ENCODE results near the gene SDK1. TPM values are rescaled to one million over a fixed set of nuclear protein-coding genes. Genes with fewer than 3 reads are reported as not detected.
"Not testable (repeated sequence)": the region's sequence is repeated elsewhere in the genome, so short reads cannot be mapped to it uniquely, and the experiment has no call there.

Gene SDK1
- polyA plus RNA-seq, 2 donors, result 0.33 to 0.47 TPM

DNA sequence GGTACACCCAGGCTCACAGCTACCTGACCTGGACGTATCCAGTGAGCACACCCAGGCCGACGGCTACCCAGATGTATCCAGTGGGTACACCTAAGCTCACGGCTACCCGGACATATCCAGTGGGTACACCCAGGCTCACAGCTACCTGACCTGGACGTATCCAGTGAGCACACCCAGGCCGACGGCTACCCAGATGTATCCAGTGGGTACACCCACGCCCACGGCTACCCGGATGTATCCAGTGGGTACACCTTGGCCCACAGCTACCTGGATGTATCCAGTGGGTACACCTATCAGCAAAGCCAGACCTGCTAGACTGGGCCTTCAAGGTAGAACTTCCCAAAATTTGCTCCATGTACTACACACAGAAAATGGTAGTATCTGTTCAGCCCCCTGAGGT is 662.7 kb downstream of the SDK1 start:
- not testable (repeated sequence) for H3K36me3 ChIP-seq (ENCODE audit: control insufficient read depth in 2 of 2, insufficient read depth in 2 of 2, low read length in 1 of 2); H3K4me1 ChIP-seq (ENCODE audit: control insufficient read depth in 2 of 2, insufficient read depth in 2 of 2, low read length in 1 of 2); H3K27me3 ChIP-seq (ENCODE audit: control insufficient read depth in 1 of 2, insufficient read depth in 2 of 2, low read length in 2 of 2); H3K9me3 ChIP-seq (ENCODE audit: control insufficient read depth in 2 of 2, insufficient read depth in 1 of 2, low read depth in 1 of 2, low read length in 1 of 2); H3K4me3 ChIP-seq (ENCODE audit: low read depth in 1 of 2, low read length in 2 of 2); H3K27ac ChIP-seq (ENCODE audit: low read depth in 2 of 2, low read length in 1 of 2)
- WGBS, 2 donors, result 96 to 98% methylated on average over 11 of the region's 11 CpGs

GRCh38 chr7:3964980-3965606 is 664.0 kb downstream of the SDK1 start:
- WGBS, 2 donors, result 85 to 93% methylated on average over 8 of the region's 8 CpGs
- Histone ChIP-seq H3K4me1 (ENCODE audit: control insufficient read depth in 2 of 2, insufficient read depth in 2 of 2, low read length in 1 of 2) (no peaks in the 10 kb centered on the region), H3K9me3 (ENCODE audit: control insufficient read depth in 2 of 2, insufficient read depth in 1 of 2, low read depth in 1 of 2, low read length in 1 of 2) (no peaks in the 10 kb centered on the region), H3K27me3 (ENCODE audit: control insufficient read depth in 1 of 2, insufficient read depth in 2 of 2, low read length in 2 of 2) (peaks cover 0 to 2% of the 10 kb centered on the region in 2 donors), H3K27ac (ENCODE audit: low read depth in 2 of 2, low read length in 1 of 2) (no peak overlapping the region), H3K4me3 (ENCODE audit: low read depth in 1 of 2, low read length in 2 of 2) (no peak overlapping the region), H3K36me3 (ENCODE audit: control insufficient read depth in 2 of 2, insufficient read depth in 2 of 2, low read length in 1 of 2) (no peaks in the 10 kb centered on the region)

GRCh38 chr7:3965794-3966395 is 664.8 kb downstream of the SDK1 start:
- no peaks in the 10 kb centered on the region for H3K36me3 ChIP-seq (ENCODE audit: control insufficient read depth in 2 of 2, insufficient read depth in 2 of 2, low read length in 1 of 2)
- WGBS, 2 donors, result 78 to 91% methylated on average over 15 of the region's 15 CpGs
- no peak overlapping the region for H3K4me3 ChIP-seq (ENCODE audit: low read depth in 1 of 2, low read length in 2 of 2)

DNA sequence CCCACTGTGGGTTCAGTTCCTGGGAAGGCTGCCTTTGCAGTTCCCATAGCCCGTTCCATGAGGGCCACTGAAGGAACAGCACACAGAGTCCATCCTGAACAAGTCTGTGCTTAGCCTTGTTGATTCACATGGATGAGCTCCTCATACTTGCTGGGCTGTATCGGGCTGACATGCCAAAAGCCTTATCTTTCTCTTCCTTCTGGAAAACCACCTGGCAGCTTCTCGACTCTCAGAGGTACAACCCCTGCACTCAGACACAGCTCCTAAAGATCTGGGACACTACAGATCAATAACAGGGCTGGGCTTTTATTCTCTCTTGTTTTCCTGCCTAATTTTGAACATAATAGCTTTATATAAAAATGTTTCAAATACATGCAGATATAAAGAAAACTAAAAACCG is 667.2 kb downstream of the SDK1 start:
- peaks cover 0 to 2% of the 10 kb centered on the region in 2 donors for H3K27me3 ChIP-seq (ENCODE audit: control insufficient read depth in 1 of 2, insufficient read depth in 2 of 2, low read length in 2 of 2)
- H3K4me1 ChIP-seq (ENCODE audit: control insufficient read depth in 2 of 2, insufficient read depth in 2 of 2, low read length in 1 of 2), result no peaks in the 10 kb centered on the region
- no peaks in the 10 kb centered on the region for H3K9me3 ChIP-seq (ENCODE audit: control insufficient read depth in 2 of 2, insufficient read depth in 1 of 2, low read depth in 1 of 2, low read length in 1 of 2)
- no peak overlapping the region for H3K27ac ChIP-seq (ENCODE audit: low read depth in 2 of 2, low read length in 1 of 2)
- no peak overlapping the region for H3K4me3 ChIP-seq (ENCODE audit: low read depth in 1 of 2, low read length in 2 of 2)
- H3K36me3 ChIP-seq (ENCODE audit: control insufficient read depth in 2 of 2, insufficient read depth in 2 of 2, low read length in 1 of 2), result no peaks in the 10 kb centered on the region
- WGBS, 2 donors, result 60 to 63% methylated on average over 4 of the region's 4 CpGs

More at GRCh38 chr7:3965794-3966395, 664.8 kb downstream of the SDK1 start:
- no peaks in the 10 kb centered on the region for H3K4me1 ChIP-seq (ENCODE audit: control insufficient read depth in 2 of 2, insufficient read depth in 2 of 2, low read length in 1 of 2)
- H3K9me3 ChIP-seq (ENCODE audit: control insufficient read depth in 2 of 2, insufficient read depth in 1 of 2, low read depth in 1 of 2, low read length in 1 of 2), result no peaks in the 10 kb centered on the region
- H3K27me3 ChIP-seq (ENCODE audit: control insufficient read depth in 1 of 2, insufficient read depth in 2 of 2, low read length in 2 of 2), result peaks cover 0 to 2% of the 10 kb centered on the region in 2 donors
- H3K27ac ChIP-seq (ENCODE audit: low read depth in 2 of 2, low read length in 1 of 2), result no peak overlapping the region

- 95 to 96% methylated on average over 16 of the region's 16 CpGs for WGBS, 2 donors
- H3K27me3 ChIP-seq (ENCODE audit: control insufficient read depth in 1 of 2, insufficient read depth in 2 of 2, low read length in 2 of 2), result peaks cover 0 to 2% of the 10 kb centered on the region in 2 donors
- H3K36me3 ChIP-seq (ENCODE audit: control insufficient read depth in 2 of 2, insufficient read depth in 2 of 2, low read length in 1 of 2), result no peaks in the 10 kb centered on the region
- no peak overlapping the region for H3K4me3 ChIP-seq (ENCODE audit: low read depth in 1 of 2, low read length in 2 of 2)
- no peaks in the 10 kb centered on the region for H3K4me1 ChIP-seq (ENCODE audit: control insufficient read depth in 2 of 2, insufficient read depth in 2 of 2, low read length in 1 of 2)
- H3K27ac ChIP-seq (ENCODE audit: low read depth in 2 of 2, low read length in 1 of 2), result no peak overlapping the region
- H3K9me3 ChIP-seq (ENCODE audit: control insufficient read depth in 2 of 2, insufficient read depth in 1 of 2, low read depth in 1 of 2, low read length in 1 of 2), result no peaks in the 10 kb centered on the region
Observed at GRCh38 chr7:3969286-3969685, 668.2 kb downstream of the SDK1 start.

DNA sequence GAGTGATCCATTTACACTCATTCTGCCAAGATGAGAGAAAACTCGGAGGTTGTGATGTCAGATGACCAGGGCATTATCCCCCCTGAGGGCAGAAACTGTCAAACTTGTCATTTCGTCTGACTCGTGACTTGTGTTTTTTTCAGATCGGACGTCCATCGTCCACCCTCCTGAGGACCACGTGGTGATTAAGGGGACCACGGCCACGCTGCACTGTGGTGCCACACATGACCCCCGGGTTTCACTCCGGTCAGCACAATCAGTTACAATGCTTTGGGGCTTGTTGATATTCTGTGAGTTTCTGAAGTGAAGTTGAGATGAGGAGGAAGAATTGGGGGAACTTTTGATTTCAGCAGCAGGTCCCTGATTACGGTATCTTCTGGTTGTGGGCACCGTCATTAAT is 670.3 kb downstream of the SDK1 start:
- Histone ChIP-seq H3K36me3 (ENCODE audit: control insufficient read depth in 2 of 2, insufficient read depth in 2 of 2, low read length in 1 of 2) (no peaks in the 10 kb centered on the region), H3K4me1 (ENCODE audit: control insufficient read depth in 2 of 2, insufficient read depth in 2 of 2, low read length in 1 of 2) (no peaks in the 10 kb centered on the region), H3K9me3 (ENCODE audit: control insufficient read depth in 2 of 2, insufficient read depth in 1 of 2, low read depth in 1 of 2, low read length in 1 of 2) (no peaks in the 10 kb centered on the region), H3K4me3 (ENCODE audit: low read depth in 1 of 2, low read length in 2 of 2) (no peak overlapping the region), H3K27ac (ENCODE audit: low read depth in 2 of 2, low read length in 1 of 2) (no peak overlapping the region), H3K27me3 (ENCODE audit: control insufficient read depth in 1 of 2, insufficient read depth in 2 of 2, low read length in 2 of 2) (no peaks in the 10 kb centered on the region)
- WGBS, 2 donors, result 89 to 92% methylated on average over 13 of the region's 13 CpGs

- Histone ChIP-seq H3K4me3 (ENCODE audit: low read depth in 1 of 2, low read length in 2 of 2) (no peak overlapping the region), H3K4me1 (ENCODE audit: control insufficient read depth in 2 of 2, insufficient read depth in 2 of 2, low read length in 1 of 2) (no peaks in the 10 kb centered on the region), H3K27me3 (ENCODE audit: control insufficient read depth in 1 of 2, insufficient read depth in 2 of 2, low read length in 2 of 2) (no peaks in the 10 kb centered on the region), H3K36me3 (ENCODE audit: control insufficient read depth in 2 of 2, insufficient read depth in 2 of 2, low read length in 1 of 2) (no peaks in the 10 kb centered on the region), H3K9me3 (ENCODE audit: control insufficient read depth in 2 of 2, insufficient read depth in 1 of 2, low read depth in 1 of 2, low read length in 1 of 2) (no peaks in the 10 kb centered on the region), H3K27ac (ENCODE audit: low read depth in 2 of 2, low read length in 1 of 2) (no peak overlapping the region)
- WGBS, 2 donors, result 68 to 80% methylated on average over 3 of the region's 3 CpGs
Observed at GRCh38 chr7:3973264-3973663, 672.2 kb downstream of the SDK1 start.

DNA sequence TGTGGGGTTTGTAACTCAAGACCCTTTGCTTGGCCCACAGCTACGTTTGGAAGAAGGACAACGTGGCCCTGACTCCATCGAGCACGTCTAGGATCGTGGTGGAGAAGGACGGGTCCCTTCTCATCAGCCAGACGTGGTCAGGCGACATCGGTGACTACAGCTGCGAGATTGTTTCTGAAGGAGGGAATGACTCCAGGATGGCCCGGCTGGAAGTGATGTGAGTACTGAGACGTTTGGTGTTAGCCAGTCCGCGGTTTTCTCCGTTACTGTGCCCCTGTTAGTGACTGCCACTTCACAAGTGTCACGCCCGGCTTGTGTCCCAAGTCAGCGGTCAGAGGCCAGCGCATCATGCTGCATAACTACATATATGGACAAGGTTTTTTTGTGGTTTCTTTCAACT is 673.3 kb downstream of the SDK1 start:
- Histone ChIP-seq H3K27me3 (ENCODE audit: control insufficient read depth in 1 of 2, insufficient read depth in 2 of 2, low read length in 2 of 2) (no peaks in the 10 kb centered on the region), H3K9me3 (ENCODE audit: control insufficient read depth in 2 of 2, insufficient read depth in 1 of 2, low read depth in 1 of 2, low read length in 1 of 2) (no peaks in the 10 kb centered on the region), H3K4me3 (ENCODE audit: low read depth in 1 of 2, low read length in 2 of 2) (no peak overlapping the region), H3K4me1 (ENCODE audit: control insufficient read depth in 2 of 2, insufficient read depth in 2 of 2, low read length in 1 of 2) (no peaks in the 10 kb centered on the region), H3K36me3 (ENCODE audit: control insufficient read depth in 2 of 2, insufficient read depth in 2 of 2, low read length in 1 of 2) (no peaks in the 10 kb centered on the region), H3K27ac (ENCODE audit: low read depth in 2 of 2, low read length in 1 of 2) (no peak overlapping the region)
- WGBS, 2 donors, result 93% methylated on average over 19 of the region's 19 CpGs

- H3K27ac ChIP-seq (ENCODE audit: low read depth in 2 of 2, low read length in 1 of 2), result no peak overlapping the region
- H3K4me3 ChIP-seq (ENCODE audit: low read depth in 1 of 2, low read length in 2 of 2), result no peak overlapping the region
- WGBS, 2 donors, result 94 to 95% methylated on average over 6 of the region's 6 CpGs
- no peaks in the 10 kb centered on the region for H3K9me3 ChIP-seq (ENCODE audit: control insufficient read depth in 2 of 2, insufficient read depth in 1 of 2, low read depth in 1 of 2, low read length in 1 of 2)
- H3K27me3 ChIP-seq (ENCODE audit: control insufficient read depth in 1 of 2, insufficient read depth in 2 of 2, low read length in 2 of 2), result no peaks in the 10 kb centered on the region
- H3K4me1 ChIP-seq (ENCODE audit: control insufficient read depth in 2 of 2, insufficient read depth in 2 of 2, low read length in 1 of 2), result no peaks in the 10 kb centered on the region
- no peaks in the 10 kb centered on the region for H3K36me3 ChIP-seq (ENCODE audit: control insufficient read depth in 2 of 2, insufficient read depth in 2 of 2, low read length in 1 of 2)
Observed at GRCh38 chr7:3975371-3975770, 674.3 kb downstream of the SDK1 start.

DNA sequence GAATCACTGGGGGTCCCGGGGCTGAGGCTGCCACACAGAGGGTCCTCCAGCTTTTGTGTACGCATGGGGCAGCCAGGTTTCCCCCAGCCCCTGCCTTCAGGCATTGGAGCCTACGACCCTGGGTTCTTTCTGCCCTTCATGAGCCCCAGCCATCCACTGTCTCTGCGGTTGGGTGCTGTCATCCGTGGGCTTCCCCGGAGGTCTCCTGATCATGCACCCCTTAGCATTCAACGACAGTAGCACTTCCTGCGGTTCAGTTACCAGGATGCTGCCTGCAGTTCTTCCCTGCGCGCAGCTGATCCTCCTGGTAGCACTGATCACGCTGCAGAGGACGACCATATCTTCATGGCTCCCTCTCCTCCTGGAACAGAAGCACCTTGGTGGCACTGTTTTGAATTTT is 676.3 kb downstream of the SDK1 start:
- no peaks in the 10 kb centered on the region for H3K36me3 ChIP-seq (ENCODE audit: control insufficient read depth in 2 of 2, insufficient read depth in 2 of 2, low read length in 1 of 2)
- 95% methylated on average over 12 of the region's 12 CpGs for WGBS, 2 donors

More for the DNA sequence above, 676.3 kb downstream of the SDK1 start:
- no peak overlapping the region for H3K4me3 ChIP-seq (ENCODE audit: low read depth in 1 of 2, low read length in 2 of 2)
- no peaks in the 10 kb centered on the region for H3K4me1 ChIP-seq (ENCODE audit: control insufficient read depth in 2 of 2, insufficient read depth in 2 of 2, low read length in 1 of 2)
- no peaks in the 10 kb centered on the region for H3K27me3 ChIP-seq (ENCODE audit: control insufficient read depth in 1 of 2, insufficient read depth in 2 of 2, low read length in 2 of 2)
- no peaks in the 10 kb centered on the region for H3K9me3 ChIP-seq (ENCODE audit: control insufficient read depth in 2 of 2, insufficient read depth in 1 of 2, low read depth in 1 of 2, low read length in 1 of 2)
- H3K27ac ChIP-seq (ENCODE audit: low read depth in 2 of 2, low read length in 1 of 2), result no peak overlapping the region

Data from esophagus (tissue), 2 donors.